H9 (cell line): ENCODE measurements around the gene LUZP2. TPM values are rescaled to one million over a fixed set of nuclear protein-coding genes. Genes with fewer than 3 reads are reported as not detected.

Experiments used
- DNase-seq: peaks from one replicate; pipeline ENCODE4 v3.0.0-alpha.2; 2017
- H2AFZ ChIP-seq: one replicate; pipeline ENCODE4 v1.6.1; 2013; ENCODE audit warnings: mild to moderate bottlenecking, low read length, control low read depth, moderate library complexity
- H2AK5ac ChIP-seq: 2 replicates; pipeline ENCODE4 v1.6.1; 2013; ENCODE audit warnings: low read length, control low read depth, mixed read lengths; ENCODE audit not compliant: insufficient read length
- H2BK120ac ChIP-seq: one replicate; pipeline ENCODE4 v1.6.1; 2013; ENCODE audit warnings: low read depth, mild to moderate bottlenecking, low read length, control low read depth, inconsistent platforms; ENCODE audit not compliant: poor library complexity, severe bottlenecking
- H2BK12ac ChIP-seq: 2 replicates; pipeline ENCODE4 v1.6.1; 2013; ENCODE audit warnings: low read length, control low read depth, mixed read lengths, low read depth; ENCODE audit not compliant: insufficient read length
- H2BK15ac ChIP-seq: 2 replicates; pipeline ENCODE4 v1.6.1; 2013; ENCODE audit warnings: low read depth, low read length, control low read depth
- H2BK20ac ChIP-seq: one replicate; pipeline ENCODE4 v1.6.1; 2013; ENCODE audit warnings: low read depth, mild to moderate bottlenecking, low read length, control low read depth, inconsistent platforms; ENCODE audit not compliant: poor library complexity, severe bottlenecking
- H2BK5ac ChIP-seq: 2 replicates; pipeline ENCODE4 v1.6.1; 2013; ENCODE audit warnings: low read length, control low read depth, mixed read lengths; ENCODE audit not compliant: insufficient read length
- H3K14ac ChIP-seq: 2 replicates; pipeline ENCODE4 v1.6.1; 2013; ENCODE audit warnings: low read length, control low read depth; ENCODE audit not compliant: insufficient read depth
- H3K18ac ChIP-seq: 2 replicates; pipeline ENCODE4 v1.6.1; 2013; ENCODE audit warnings: low read depth, mild to moderate bottlenecking, mixed read lengths, low read length, control low read depth; ENCODE audit not compliant: insufficient read length
- H3K23ac ChIP-seq: 2 replicates; pipeline ENCODE4 v1.6.1; 2013; ENCODE audit warnings: low read length, control low read depth, mixed read lengths, low read depth; ENCODE audit not compliant: insufficient read length
- H3K23me2 ChIP-seq: 2 replicates; pipeline ENCODE4 v1.6.1; 2013; ENCODE audit warnings: low read depth, mild to moderate bottlenecking, mixed read lengths, low read length, control low read depth; ENCODE audit not compliant: insufficient read length, poor library complexity, severe bottlenecking
- H3K27ac ChIP-seq: 2 replicates; pipeline ENCODE4 v1.5.1; 2013; ENCODE audit warnings: low read length, control low read depth, mixed read lengths, low read depth; ENCODE audit not compliant: insufficient read length
- H3K27me3 ChIP-seq: 2 replicates; pipeline ENCODE4 v1.6.1; 2013; ENCODE audit warnings: low read length, control low read depth, inconsistent platforms; ENCODE audit not compliant: insufficient read depth
- H3K4ac ChIP-seq: 2 replicates; pipeline ENCODE4 v1.6.1; 2013; ENCODE audit warnings: low read depth, mild to moderate bottlenecking, control low read depth, inconsistent platforms, low read length, moderate library complexity
- H3K4me1 ChIP-seq: 2 replicates; pipeline ENCODE4 v1.6.1; 2013; ENCODE audit warnings: low read length, control low read depth, inconsistent platforms; ENCODE audit not compliant: insufficient read depth
- H3K4me2 ChIP-seq: 2 replicates; pipeline ENCODE4 v1.6.1; 2013; ENCODE audit warnings: low read length, control low read depth, mixed read lengths; ENCODE audit not compliant: insufficient read length, insufficient read depth
- H3K56ac ChIP-seq: 2 replicates; pipeline ENCODE4 v1.6.1; 2013; ENCODE audit warnings: low read depth, mild to moderate bottlenecking, mixed read lengths, low read length, control low read depth; ENCODE audit not compliant: insufficient read length
- H3K79me1 ChIP-seq: 2 replicates; pipeline ENCODE4 v1.6.1; 2013; ENCODE audit warnings: low read depth, mild to moderate bottlenecking, moderate library complexity, low read length, control low read depth, inconsistent platforms; ENCODE audit not compliant: insufficient read depth, poor library complexity, severe bottlenecking
- H3K79me2 ChIP-seq: 2 replicates; pipeline ENCODE4 v1.6.1; 2013; ENCODE audit warnings: low read length, control low read depth, inconsistent platforms; ENCODE audit not compliant: insufficient read depth
- H3K9ac ChIP-seq: 2 replicates; pipeline ENCODE4 v1.6.1; 2013; ENCODE audit warnings: low read length, control low read depth, mixed read lengths; ENCODE audit not compliant: insufficient read length; ENCODE audit errors: extremely low read depth
- H3K9me3 ChIP-seq: one replicate; pipeline ENCODE4 v1.6.1; 2013; ENCODE audit warnings: low read depth, low read length, inconsistent platforms; ENCODE audit not compliant: control insufficient read depth
- H3T11ph ChIP-seq: one replicate; pipeline ENCODE4 v1.6.1; 2013; ENCODE audit warnings: mild to moderate bottlenecking, low read length, control low read depth, inconsistent platforms
- H4K20me1 ChIP-seq: one replicate; pipeline ENCODE4 v1.6.1; 2013; ENCODE audit not compliant: control insufficient read depth, insufficient read length, insufficient read depth
- H4K5ac ChIP-seq: 2 replicates; pipeline ENCODE4 v1.6.1; 2013; ENCODE audit warnings: low read depth, mild to moderate bottlenecking, mixed read lengths, low read length, control low read depth; ENCODE audit not compliant: insufficient read length
- H4K8ac ChIP-seq: replicated peaks from 2 replicates; pipeline ENCODE4 v1.6.1; 2013; ENCODE audit warnings: low read length, control low read depth, mixed read lengths, low read depth; ENCODE audit not compliant: insufficient read length
- H4K91ac ChIP-seq: 2 replicates; pipeline ENCODE4 v1.6.1; 2013; ENCODE audit warnings: low read depth, mild to moderate bottlenecking, moderate library complexity, mixed read lengths, low read length, control low read depth; ENCODE audit not compliant: insufficient read length
- H3K27ac Mint-ChIP-seq, 3 experiments: 2 replicates in 2 of 3; 3 replicates in 1 of 3; pipeline ENCODE4 v1.8.0; 2020 to 2021; ENCODE audit warnings: mixed read lengths in 3 of 3, mild to moderate bottlenecking in 1 of 3, moderate library complexity in 1 of 3
- H3K27me3 Mint-ChIP-seq: 2 replicates; pipeline ENCODE4 v1.8.0; 2021; ENCODE audit warnings: low read depth, mild to moderate bottlenecking, moderate library complexity, mixed read lengths
- H3K36me3 Mint-ChIP-seq, 3 experiments: 2 replicates in 2 of 3; 3 replicates in 1 of 3; pipeline ENCODE4 v1.8.0; 2020 to 2021; ENCODE audit warnings: low read depth in 3 of 3, mixed read lengths in 3 of 3; ENCODE audit not compliant: insufficient read depth in 1 of 3
- H3K4me1 Mint-ChIP-seq, 2 experiments: 2 replicates each; pipeline ENCODE4 v1.8.0; 2020; ENCODE audit warnings: mixed read lengths in 2 of 2
- H3K4me3 Mint-ChIP-seq, 2 experiments: 2 replicates in 1 of 2; 3 replicates in 1 of 2; pipeline ENCODE4 v1.8.0; 2020 to 2021; ENCODE audit warnings: mild to moderate bottlenecking in 2 of 2, mixed read lengths in 2 of 2, moderate library complexity in 1 of 2
- H3K9me3 Mint-ChIP-seq, 2 experiments: 2 replicates in 1 of 2; 3 replicates in 1 of 2; pipeline ENCODE4 v1.8.0; 2020; ENCODE audit warnings: mild to moderate bottlenecking in 2 of 2, mixed read lengths in 2 of 2, moderate library complexity in 1 of 2
- CTCF ChIP-seq: fragments of 200-600 bp; sonication (generic); conservative IDR thresholded peaks from 3 replicates; pipeline ENCODE4 v1.8.0; 2021; ENCODE audit warnings: antibody characterized with exemption, mild to moderate bottlenecking
- WGBS: extraction: QIAGEN DNeasy Blood & Tissue Kit; methylation state at CpG from one replicate; pipeline ENCODE4 v1.1.7; 2013; ENCODE audit warnings: missing lambda C conversion rate, low lambda C conversion rate, mixed read lengths; ENCODE audit not compliant: insufficient read length; ENCODE audit errors: extremely low coverage; 5-methylcytosine and 5-hydroxymethylcytosine counted together
- total RNA-seq: library from RNA; stranded (reverse); gene quantifications from 2 replicates; pipeline ENCODE4 v1.2.1, GENCODE V29; 2021

LUZP2 gene
- total RNA-seq, 1 experiment from 2014 or later, result 25.4 TPM

DNA sequence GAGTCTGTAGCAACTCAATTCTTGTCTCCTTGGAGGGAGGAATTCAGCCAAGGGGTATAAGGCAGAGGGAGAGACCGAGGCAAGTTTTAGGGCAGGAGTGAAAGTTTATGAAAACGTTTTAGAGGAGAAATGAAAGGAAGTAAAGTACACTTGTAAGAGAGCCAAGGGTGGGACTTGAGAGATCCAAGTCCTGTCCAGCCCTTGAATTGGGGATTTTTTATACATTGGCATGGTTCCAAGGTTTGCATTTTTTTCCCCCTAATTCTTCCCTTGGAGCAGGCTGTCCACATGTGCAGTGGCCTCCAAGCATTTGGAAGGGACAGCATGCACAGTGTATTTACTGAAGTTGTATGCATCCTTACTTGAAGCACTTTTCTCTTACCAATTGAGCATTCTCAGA, 192.1 kb downstream of the LUZP2 start:
- DNase-seq, result no peak
- no peak overlapping the region for H3K4me3 Mint-ChIP-seq
- no peaks in the 10 kb centered on the region for H3K79me1 ChIP-seq
- H3K4me2 ChIP-seq, result no peak overlapping the region
- H4K8ac ChIP-seq, result no peak overlapping the region
- H4K20me1 ChIP-seq, result no peaks in the 10 kb centered on the region
- H3K4me1 ChIP-seq, result no peaks in the 10 kb centered on the region
- H4K5ac ChIP-seq, result no peak overlapping the region
- H2AFZ ChIP-seq, result no peak overlapping the region
- no peak overlapping the region for H3K14ac ChIP-seq
- no peak overlapping the region for H3K23ac ChIP-seq
- H3K36me3 Mint-ChIP-seq, result no peaks in the 10 kb centered on the region
- H3K4ac ChIP-seq, result no peak overlapping the region
- H3K9me3 Mint-ChIP-seq, result no peaks in the 10 kb centered on the region
- no peak overlapping the region for H2BK20ac ChIP-seq
- H2BK5ac ChIP-seq, result no peak overlapping the region
- no peak overlapping the region; a peak in 1 of 7 replicates for H3K27ac Mint-ChIP-seq
- no peak overlapping the region for H2BK15ac ChIP-seq
- no peak overlapping the region for H3K56ac ChIP-seq
- H4K91ac ChIP-seq, result no peak overlapping the region
- no peak overlapping the region for H2AK5ac ChIP-seq
- no CpG with 5 or more reads among the region's 2 CpGs for WGBS
- H3K9ac ChIP-seq, result no peak overlapping the region
- H3K23me2 ChIP-seq, result no peaks in the 10 kb centered on the region
- no peak overlapping the region for H3T11ph ChIP-seq
- H3K18ac ChIP-seq, result no peak overlapping the region
- no peak for TF ChIP-seq CTCF
- H2BK12ac ChIP-seq, result no peak overlapping the region
- H3K27me3 ChIP-seq, result no peaks in the 10 kb centered on the region
- H3K27ac ChIP-seq, result no peak overlapping the region
- peaks cover 28 to 42% of the 10 kb centered on the region in 2 experiments for H3K4me1 Mint-ChIP-seq
- no peak overlapping the region for H2BK120ac ChIP-seq
- no peaks in the 10 kb centered on the region for H3K79me2 ChIP-seq
- H3K27me3 Mint-ChIP-seq, result no peaks in the 10 kb centered on the region
- no peaks in the 10 kb centered on the region for H3K9me3 ChIP-seq
